CD4-positive, alpha-beta T cell treated with Interleukin-6 at 100 ng/mL for 8 hours (primary cell): Measurements from ENCODE around the gene CRTAC1.
A peak's percentile ranks its signal among the peaks of the same experiment; 100 is the strongest.

Experiments used
- DNase-seq: peaks from one replicate; pipeline ENCODE4 v3.0.0-alpha.2; 2020; ENCODE audit warnings: mixed read lengths, low spot score

The CRTAC1 gene

GRCh38 chr10:98029149-98030092 is 1.0 kb downstream of the CRTAC1 start:
- DNase-seq = no peak

- DNase-seq = peak; percentile 43
Measured at GRCh38 chr10:98028168-98028770, 2.2 kb downstream of the CRTAC1 start.

GRCh38 chr10:98023024-98023423 is 7.4 kb downstream of the CRTAC1 start:
- no peak for DNase-seq

GRCh38 chr10:98020784-98021183 is 9.6 kb downstream of the CRTAC1 start:
- DNase-seq = no peak

GRCh38 chr10:98020254-98020653 is 10.2 kb downstream of the CRTAC1 start:
- DNase-seq = no peak

GRCh38 chr10:98019784-98020183 is 10.6 kb downstream of the CRTAC1 start:
- no peak for DNase-seq

- no peak for DNase-seq
Measured at GRCh38 chr10:98016772-98017475, 13.5 kb downstream of the CRTAC1 start.

GRCh38 chr10:98013776-98014175 is 16.6 kb downstream of the CRTAC1 start:
- DNase-seq = no peak

- DNase-seq = no peak
Measured at GRCh38 chr10:98013122-98013521, 17.3 kb downstream of the CRTAC1 start.

GRCh38 chr10:98012644-98013043 is 17.8 kb downstream of the CRTAC1 start:
- DNase-seq = no peak

GRCh38 chr10:98010939-98011685 is 19.3 kb downstream of the CRTAC1 start:
- DNase-seq = no peak

- DNase-seq = no peak
Measured at GRCh38 chr10:98006266-98006665, 24.2 kb downstream of the CRTAC1 start.

GRCh38 chr10:98001736-98002135 is 28.7 kb downstream of the CRTAC1 start:
- DNase-seq = no peak

GRCh38 chr10:98000346-98000745 is 30.1 kb downstream of the CRTAC1 start:
- no peak for DNase-seq

- DNase-seq = no peak
Measured at GRCh38 chr10:97999923-98000248, 30.5 kb downstream of the CRTAC1 start.

- no peak for DNase-seq
Measured at GRCh38 chr10:97999066-97999922, 31.1 kb downstream of the CRTAC1 start.

- no peak for DNase-seq
Measured at GRCh38 chr10:97991871-97992270, 38.5 kb downstream of the CRTAC1 start.

GRCh38 chr10:97981816-97982215 is 48.6 kb downstream of the CRTAC1 start:
- DNase-seq = no peak

- no peak for DNase-seq
Measured at GRCh38 chr10:97977673-97978072, 52.7 kb downstream of the CRTAC1 start.

GRCh38 chr10:97975598-97975997 is 54.8 kb downstream of the CRTAC1 start:
- DNase-seq = no peak
